Thyroid gland (tissue), 4 donors: ENCODE data around the gene ARHGEF28. TPM values are rescaled to one million over a fixed set of nuclear protein-coding genes. Genes with fewer than 3 reads are reported as not detected.

Experiments
- DNase-seq, 2 donors: peaks; one replicate each; pipeline ENCODE4 v3.0.0-alpha.2; 2019
- H3K27ac ChIP-seq, 3 donors: fragments of 200-600 bp; sonication (generic); 1 replicate in 2 of 3; 2 replicates in 1 of 3; pipeline ENCODE4 v1.5.1; 2016 to 2019; ENCODE audit warnings: mild to moderate bottlenecking in 1 of 3, moderate library complexity in 1 of 3
- H3K27me3 ChIP-seq: fragments of 200-600 bp; sonication (generic); one replicate; pipeline ENCODE4 v1.5.1; 2019
- H3K36me3 ChIP-seq, 2 donors: fragments of 200-600 bp; sonication (generic); one replicate each; pipeline ENCODE4 v1.5.1; 2016 to 2019
- H3K4me1 ChIP-seq, 2 donors: fragments of 200-600 bp; sonication (generic); one replicate each; pipeline ENCODE4 v1.5.1; 2017 to 2019
- H3K4me3 ChIP-seq, 3 donors: fragments of 200-600 bp; sonication (generic); replicated peaks in 1 of 3; 1 replicate in 2 of 3; 2 replicates in 1 of 3; pipeline ENCODE4 v1.5.1; 2016; ENCODE audit warnings: mild to moderate bottlenecking in 1 of 3
- H3K9me3 ChIP-seq: fragments of 200-600 bp; sonication (generic); one replicate; pipeline ENCODE4 v1.5.1; 2017
- CTCF ChIP-seq, 6 experiments: fragments of 200-600 bp in 3 of 6; fragments of 450-650 bp in 3 of 6; sonication (generic) in 3 of 6; IDR thresholded peaks; one replicate each; pipeline ENCODE4 v1.5.1; 2016 to 2019; ENCODE audit warnings: antibody characterized with exemption in 6 of 6, mild to moderate bottlenecking in 2 of 6, inconsistent platforms in 1 of 6, moderate library complexity in 1 of 6
- POLR2A ChIP-seq, 2 donors: fragments of 450-650 bp; IDR thresholded peaks; one replicate each; pipeline ENCODE4 v1.6.1; 2017; ENCODE audit warnings: antibody characterized with exemption in 2 of 2, mild to moderate bottlenecking in 2 of 2, moderate library complexity in 1 of 2
- WGBS, 2 donors: methylation state at CpG; one replicate each; pipeline ENCODE4 v1.1.5; 2017; 5-methylcytosine and 5-hydroxymethylcytosine counted together
- intact Hi-C: fragments of 100-400 bp; cut with DNase I; formaldehyde crosslinking; loops from one replicate; pipeline ENCODE4 v1.15.1; 2023
- total RNA-seq, 4 donors: library from RNA; depleted of rRNA; stranded (reverse); fragments of >200 nt; gene quantifications; one replicate each; pipeline ENCODE4 v1.2.3, GENCODE V29; 2016

Gene ARHGEF28
- total RNA-seq, 4 donors from 2014 or later: 43.6 to 58.8 (median 55.3) TPM

GRCh38 chr5:73743161-73743560 lies 117.2 kb downstream of the ARHGEF28 start:
- whole genome bisulfite sequencing, 2 donors: 82 to 85% methylated on average over 2 of the region's 2 CpGs
- Histone ChIP-seq H3K9me3 (no peaks in the 10 kb centered on the region), H3K27ac (peak overlapping the region in 1 of 3 donors; percentile 20), H3K36me3 (no peaks in the 10 kb centered on the region), H3K4me1 (peaks cover 29 to 33% of the 10 kb centered on the region in 2 donors), H3K27me3 (no peaks in the 10 kb centered on the region), H3K4me3 (no peak overlapping the region)
- intact Hi-C loops: no loop called here
- no peak for DNase-seq
- TF ChIP-seq CTCF (IDR thresholded peaks at IDR 0.05) (no peak), POLR2A (IDR thresholded peaks at IDR 0.05) (no peak)

- no peak for TF ChIP-seq POLR2A (IDR thresholded peaks at IDR 0.05)
- TF ChIP-seq CTCF (IDR thresholded peaks at IDR 0.05): no peak
- Histone ChIP-seq H3K4me3 (no peak overlapping the region), H3K36me3 (no peaks in the 10 kb centered on the region), H3K27ac (peak overlapping the region in 1 of 3 donors; percentile 93), H3K9me3 (no peaks in the 10 kb centered on the region), H3K27me3 (no peaks in the 10 kb centered on the region), H3K4me1 (peaks cover 45 to 56% of the 10 kb centered on the region in 2 donors)
- intact Hi-C loops: no loop called here
- DNase-seq: no peak
- WGBS, 2 donors: 64 to 69% methylated on average over 1 of the region's 1 CpG
Measured at GRCh38 chr5:73745836-73746235, 119.8 kb downstream of the ARHGEF28 start.

GRCh38 chr5:73746608-73747007 lies 120.6 kb downstream of the ARHGEF28 start:
- no peak overlapping the region for H3K4me3 ChIP-seq
- intact Hi-C loops: no loop called here
- TF ChIP-seq POLR2A (IDR thresholded peaks at IDR 0.05) (no peak), CTCF (IDR thresholded peaks at IDR 0.05) (no peak)
- H3K36me3 ChIP-seq: no peaks in the 10 kb centered on the region
- DNase-seq: no peak
- no peaks in the 10 kb centered on the region for H3K27me3 ChIP-seq
- no peaks in the 10 kb centered on the region for H3K9me3 ChIP-seq
- WGBS, 2 donors: 90 to 94% methylated on average over 2 of the region's 2 CpGs
- H3K4me1 ChIP-seq: peaks cover 44 to 56% of the 10 kb centered on the region in 2 donors
- H3K27ac ChIP-seq: peak overlapping the region in 2 of 3 donors; percentile 86 to 93

GRCh38 chr5:73747696-73748380 lies 121.8 kb downstream of the ARHGEF28 start:
- Histone ChIP-seq H3K27me3 (no peaks in the 10 kb centered on the region), H3K4me1 (peaks cover 49 to 56% of the 10 kb centered on the region in 2 donors), H3K36me3 (no peaks in the 10 kb centered on the region), H3K9me3 (no peaks in the 10 kb centered on the region), H3K4me3 (no peak overlapping the region), H3K27ac (peak overlapping the region; percentile 85 to 93 (median 86))
- no peak for DNase-seq
- WGBS, 2 donors: 36 to 42% methylated on average over 7 of the region's 7 CpGs
- TF ChIP-seq CTCF (IDR thresholded peaks at IDR 0.05) (no peak), POLR2A (IDR thresholded peaks at IDR 0.05) (no peak)
- intact Hi-C loops: no loop called here
